ENCODE results near the gene SULT6B1.

SULT6B1 gene

DNA sequence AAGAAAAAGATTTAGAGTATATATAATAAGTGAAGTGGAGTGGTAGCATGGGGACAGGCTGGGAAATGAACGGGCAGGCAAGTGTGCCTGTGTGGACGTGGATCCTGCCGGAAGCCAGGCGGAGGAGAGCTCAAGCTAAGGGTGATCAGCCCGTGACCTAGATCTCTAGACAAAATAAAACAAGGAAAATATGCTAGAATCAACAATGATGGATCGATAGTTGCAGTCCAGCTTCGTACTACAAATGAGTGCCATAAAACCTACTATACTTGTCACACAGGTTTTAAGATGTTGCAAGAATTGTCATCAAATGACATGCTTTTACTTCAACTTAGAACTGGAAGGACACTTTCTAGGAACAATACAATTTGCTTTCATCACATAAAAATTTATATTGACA, 40.1 kb downstream of the SULT6B1 start:
- no peak for DNase-seq (ENCODE audit: low spot score)

DNA sequence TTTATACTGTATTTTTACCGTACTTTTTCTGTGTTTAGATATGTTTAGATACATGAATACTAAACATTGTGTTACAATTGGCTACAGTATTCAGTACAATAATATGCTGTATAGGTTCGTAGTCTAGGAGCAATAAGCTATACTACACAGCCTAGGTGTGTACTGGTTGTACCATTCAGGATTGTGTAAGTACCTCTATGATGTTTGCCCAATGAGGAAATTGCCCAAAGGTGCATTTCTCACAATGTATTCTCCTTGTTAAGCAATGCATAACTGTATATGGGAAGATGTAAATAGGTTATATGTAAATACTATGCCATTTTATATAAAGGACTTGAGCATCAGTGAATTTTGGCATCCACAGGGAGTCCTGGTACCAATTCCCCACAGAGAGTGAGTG, 42.4 kb downstream of the SULT6B1 start:
- DNase-seq (ENCODE audit: low spot score): no peak

DNA sequence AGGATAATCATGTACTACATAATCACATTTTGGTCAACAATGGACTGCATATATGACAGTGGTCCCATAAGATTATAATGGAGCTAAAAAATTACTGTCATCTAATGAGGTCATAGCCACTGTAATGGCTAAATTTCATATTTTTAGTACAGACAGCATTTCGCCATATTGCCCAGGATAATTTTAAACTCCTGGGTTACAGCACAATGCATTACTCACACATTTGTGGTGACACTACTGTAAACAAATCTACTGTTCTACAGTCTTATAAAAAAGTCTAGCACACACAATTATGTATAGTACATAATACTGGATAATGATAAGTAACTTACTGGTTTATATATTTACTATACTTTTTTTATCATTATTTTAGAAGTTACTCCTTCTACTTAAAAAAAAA, 44.5 kb downstream of the SULT6B1 start:
- no peak for DNase-seq (ENCODE audit: low spot score)

DNA sequence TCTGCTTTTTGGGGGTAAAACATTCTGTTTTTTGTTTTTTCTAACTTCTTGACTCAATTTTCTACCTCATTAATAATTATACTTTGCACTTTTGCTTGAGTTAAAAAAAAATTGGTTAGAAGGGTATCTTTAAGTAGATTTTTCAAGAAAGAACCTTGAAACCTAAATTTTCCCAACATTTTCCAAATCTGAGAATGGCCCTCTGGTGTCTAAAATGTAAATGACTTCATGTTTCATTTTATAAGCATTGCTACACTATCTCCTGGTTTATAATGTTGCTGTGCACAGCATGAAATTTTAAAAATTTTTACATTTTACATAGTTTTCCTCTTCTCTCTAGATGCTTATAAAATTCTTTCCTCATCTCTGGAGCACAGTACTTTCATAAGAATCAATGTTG, 45.9 kb downstream of the SULT6B1 start:
- DNase-seq (ENCODE audit: low spot score): no peak

DNA sequence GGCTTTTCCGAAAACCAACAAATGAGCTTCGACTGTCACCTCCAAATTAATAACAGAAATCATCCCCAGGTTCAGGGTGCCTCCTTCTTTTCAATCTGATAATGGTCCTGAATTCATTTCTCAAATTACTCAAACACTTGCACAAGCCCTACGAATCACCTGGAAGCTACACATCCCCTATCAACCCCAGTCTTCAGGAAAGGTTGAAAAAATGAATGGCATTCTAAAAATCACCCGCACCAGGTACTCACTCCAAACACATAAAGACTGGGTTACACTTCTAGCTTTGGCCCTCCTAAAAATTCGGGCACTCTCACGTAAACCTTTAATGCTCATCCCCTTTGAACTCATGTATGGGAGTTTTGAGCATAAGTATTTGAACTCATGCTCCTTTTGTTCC, 55.6 kb downstream of the SULT6B1 start:
- DNase-seq (ENCODE audit: low spot score): no peak

DNA sequence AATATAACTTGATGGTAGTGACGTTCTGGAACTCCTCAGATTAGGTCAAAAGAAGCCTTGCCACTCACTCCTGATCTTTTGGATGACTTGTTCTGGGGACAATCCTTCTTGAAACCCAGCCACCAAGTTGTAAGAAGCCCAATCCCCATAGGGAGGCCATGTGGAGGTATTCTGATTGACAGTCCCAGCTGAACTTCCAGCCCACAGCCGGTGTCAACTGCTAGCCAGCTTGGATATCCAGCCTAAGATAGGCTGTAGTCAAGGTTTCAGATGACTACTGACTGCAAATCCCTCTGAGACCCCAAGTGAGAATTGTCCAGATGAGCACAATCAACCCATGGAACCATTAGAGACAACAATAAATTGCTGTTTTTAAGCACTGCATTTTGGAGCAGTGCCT, 63.1 kb downstream of the SULT6B1 start:
- no peak for DNase-seq (ENCODE audit: low spot score)

DNA sequence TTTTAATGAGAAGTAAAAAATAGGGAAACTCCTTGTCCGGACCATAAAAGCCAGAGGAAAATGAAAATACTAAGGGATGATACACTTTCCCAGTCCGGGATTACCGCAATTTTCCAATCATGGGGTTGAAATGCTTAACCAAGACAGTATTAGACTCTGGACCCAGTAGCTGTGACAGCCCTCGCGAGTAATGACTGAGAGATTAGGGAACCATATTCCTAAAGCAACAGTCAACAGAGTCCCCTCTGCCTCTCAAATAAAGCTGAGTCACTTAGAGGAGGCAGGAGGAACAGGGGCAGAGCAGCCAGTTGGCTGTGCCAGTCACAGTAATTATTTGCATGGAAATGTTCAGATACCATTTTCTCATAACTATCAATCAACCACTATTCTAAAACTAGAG, 69.3 kb downstream of the SULT6B1 start:
- no peak for DNase-seq (ENCODE audit: low spot score)
